Gastroesophageal sphincter (tissue), 4 donors: ENCODE results near the gene IKZF4. TPM values are rescaled to one million over a fixed set of nuclear protein-coding genes. Genes with fewer than 3 reads are reported as not detected.
A peak's percentile ranks its signal among the peaks of the same experiment; 100 is the strongest.

Experiments used
- ATAC-seq: fragments of 150-250 bp; one replicate; pipeline ENCODE4 v1.9.1; 2016; ENCODE audit warnings: mild to moderate bottlenecking, moderate library complexity
- H3K27ac ChIP-seq, 4 donors: fragments of 200-600 bp; sonication (generic) in 3 of 4; 1 replicate in 3 of 4; 2 replicates in 1 of 4; pipeline ENCODE4 v1.5.1; 2016 to 2019
- H3K27me3 ChIP-seq: fragments of 200-600 bp; sonication (generic); one replicate; pipeline ENCODE4 v1.5.1; 2019
- H3K36me3 ChIP-seq, 2 donors: fragments of 200-600 bp; sonication (generic); one replicate each; pipeline ENCODE4 v1.5.1; 2019; ENCODE audit warnings: control low read depth in 1 of 2
- H3K4me1 ChIP-seq, 3 donors: fragments of 200-600 bp; sonication (generic); 1 replicate in 2 of 3; 2 replicates in 1 of 3; pipeline ENCODE4 v1.5.1; 2016 to 2019; ENCODE audit warnings: control low read depth in 2 of 3
- H3K4me3 ChIP-seq, 2 donors: fragments of 200-600 bp; sonication (generic); one replicate each; pipeline ENCODE4 v1.5.1; 2019; ENCODE audit warnings: mild to moderate bottlenecking in 1 of 2, moderate library complexity in 1 of 2
- H3K9me3 ChIP-seq, 3 donors: fragments of 200-600 bp; sonication (generic); one replicate each; pipeline ENCODE4 v1.5.1; 2017 to 2019; ENCODE audit warnings: control low read depth in 2 of 3
- EP300 ChIP-seq: sonication (generic); formaldehyde crosslinking; IDR thresholded peaks from one replicate; pipeline ENCODE4 v1.6.1; 2017; ENCODE audit warnings: antibody characterized with exemption, mild to moderate bottlenecking
- POLR2A ChIP-seq, 2 donors: fragments of 450-650 bp; IDR thresholded peaks; one replicate each; pipeline ENCODE4 v1.6.1; 2017; ENCODE audit warnings: antibody characterized with exemption in 2 of 2, mild to moderate bottlenecking in 2 of 2, moderate library complexity in 1 of 2
- POLR2AphosphoS5 ChIP-seq: sonication (generic); formaldehyde crosslinking; IDR thresholded peaks from one replicate; pipeline ENCODE4 v1.6.1; 2017; ENCODE audit warnings: antibody characterized with exemption
- WGBS, 2 donors: methylation state at CpG; one replicate each; pipeline ENCODE4 v1.1.5; 2018; ENCODE audit warnings: low coverage in 1 of 2; 5-methylcytosine and 5-hydroxymethylcytosine counted together
- total RNA-seq, 4 donors: library from RNA; depleted of rRNA; stranded (reverse); fragments of >200 nt; gene quantifications; one replicate each; pipeline ENCODE4 v1.1.0, GENCODE V29; 2016
- TF ChIP-seq, protein P1 (sequence below), 4 experiments: fragments of 200-600 bp in 2 of 4; fragments of 450-650 bp in 2 of 4; sonication (generic) in 1 of 4; IDR thresholded peaks; one replicate each; pipeline ENCODE4 v1.5.1; 2017 to 2019; ENCODE audit warnings: antibody characterized with exemption in 4 of 4, mild to moderate bottlenecking in 2 of 4, moderate library complexity in 2 of 4

IKZF4 gene
- total RNA-seq, 4 donors from 2014 or later, result 5.1 to 7.3 (median 6.5) TPM

DNA sequence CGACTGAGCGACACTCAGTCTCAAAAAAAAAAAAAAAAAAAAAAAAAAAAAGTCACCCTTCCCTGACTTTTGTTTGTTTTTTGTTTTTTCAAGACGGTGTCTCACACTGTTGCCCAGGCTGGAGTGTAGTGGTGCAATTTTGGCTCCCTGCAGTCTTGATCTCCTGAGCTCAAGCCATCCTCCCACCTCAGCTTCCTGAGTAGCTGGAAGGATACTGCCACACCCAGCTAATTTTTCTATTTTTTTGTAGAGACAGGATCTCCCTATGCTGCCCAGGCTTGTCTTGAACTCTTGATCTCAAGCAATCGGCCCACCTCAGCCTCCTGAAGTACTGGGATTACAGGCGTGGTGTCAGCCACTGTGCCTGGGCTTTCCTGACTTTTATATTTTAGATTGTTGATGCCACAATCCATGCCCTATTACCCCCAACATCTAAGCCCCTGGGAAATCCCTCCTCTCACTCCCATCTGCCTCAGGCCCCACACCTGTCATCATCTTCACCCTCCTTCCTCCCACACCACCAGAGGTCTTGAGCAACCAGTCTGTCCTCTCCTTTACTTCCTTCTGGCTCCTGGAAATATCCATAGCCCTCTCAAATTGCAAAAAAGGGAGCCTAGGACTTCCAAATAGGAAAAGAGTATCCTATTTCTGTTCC is 7.8 kb downstream of the IKZF4 start:
- Histone ChIP-seq H3K27ac (no peak overlapping the region), H3K27me3 (no peaks in the 10 kb centered on the region), H3K9me3 (no peaks in the 10 kb centered on the region), H3K36me3 (peaks cover 0 to 78% of the 10 kb centered on the region in 2 donors), H3K4me1 (peaks cover 0 to 10% (median 0%) of the 10 kb centered on the region in 3 donors), H3K4me3 (no peak overlapping the region)
- TF ChIP-seq, protein P1, sequence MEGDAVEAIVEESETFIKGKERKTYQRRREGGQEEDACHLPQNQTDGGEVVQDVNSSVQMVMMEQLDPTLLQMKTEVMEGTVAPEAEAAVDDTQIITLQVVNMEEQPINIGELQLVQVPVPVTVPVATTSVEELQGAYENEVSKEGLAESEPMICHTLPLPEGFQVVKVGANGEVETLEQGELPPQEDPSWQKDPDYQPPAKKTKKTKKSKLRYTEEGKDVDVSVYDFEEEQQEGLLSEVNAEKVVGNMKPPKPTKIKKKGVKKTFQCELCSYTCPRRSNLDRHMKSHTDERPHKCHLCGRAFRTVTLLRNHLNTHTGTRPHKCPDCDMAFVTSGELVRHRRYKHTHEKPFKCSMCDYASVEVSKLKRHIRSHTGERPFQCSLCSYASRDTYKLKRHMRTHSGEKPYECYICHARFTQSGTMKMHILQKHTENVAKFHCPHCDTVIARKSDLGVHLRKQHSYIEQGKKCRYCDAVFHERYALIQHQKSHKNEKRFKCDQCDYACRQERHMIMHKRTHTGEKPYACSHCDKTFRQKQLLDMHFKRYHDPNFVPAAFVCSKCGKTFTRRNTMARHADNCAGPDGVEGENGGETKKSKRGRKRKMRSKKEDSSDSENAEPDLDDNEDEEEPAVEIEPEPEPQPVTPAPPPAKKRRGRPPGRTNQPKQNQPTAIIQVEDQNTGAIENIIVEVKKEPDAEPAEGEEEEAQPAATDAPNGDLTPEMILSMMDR (IDR thresholded peaks at IDR 0.05), result no peak
- TF ChIP-seq POLR2A (IDR thresholded peaks at IDR 0.05) (no peak), EP300 (no peak), POLR2AphosphoS5 (no peak)
- no peak for ATAC-seq
- 29 to 78% methylated on average over 1 to 4 of the region's 5 CpGs for WGBS, 2 donors

DNA sequence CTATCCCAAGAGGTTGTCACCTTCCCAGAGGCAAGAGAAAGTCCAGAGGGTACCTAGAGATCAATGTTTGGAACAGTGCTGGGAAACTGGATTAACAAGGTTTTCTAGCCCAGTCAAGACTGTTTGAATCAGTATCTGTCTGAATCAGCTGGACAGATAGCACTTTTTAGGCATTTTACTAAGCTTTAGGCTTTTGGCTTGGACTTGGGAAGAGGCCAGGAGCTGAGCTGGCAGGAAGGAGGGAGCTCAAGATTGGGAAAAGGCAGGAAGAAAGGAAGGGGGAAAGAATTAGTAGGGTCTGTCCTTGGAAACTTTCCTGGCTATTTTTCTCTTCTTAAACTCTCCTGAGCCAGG is 8.3 kb downstream of the IKZF4 start:
- no peaks in the 10 kb centered on the region for H3K27me3 ChIP-seq
- H3K4me3 ChIP-seq, result no peak overlapping the region
- no peaks in the 10 kb centered on the region for H3K9me3 ChIP-seq
- no peak for ATAC-seq
- TF ChIP-seq POLR2A (IDR thresholded peaks at IDR 0.05) (no peak), EP300 (no peak), POLR2AphosphoS5 (no peak)
- TF ChIP-seq, protein P1 (IDR thresholded peaks at IDR 0.05), result no peak
- peaks cover 0 to 83% of the 10 kb centered on the region in 2 donors for H3K36me3 ChIP-seq
- H3K4me1 ChIP-seq, result peaks cover 0 to 9% (median 0%) of the 10 kb centered on the region in 3 donors
- no peak overlapping the region for H3K27ac ChIP-seq

DNA sequence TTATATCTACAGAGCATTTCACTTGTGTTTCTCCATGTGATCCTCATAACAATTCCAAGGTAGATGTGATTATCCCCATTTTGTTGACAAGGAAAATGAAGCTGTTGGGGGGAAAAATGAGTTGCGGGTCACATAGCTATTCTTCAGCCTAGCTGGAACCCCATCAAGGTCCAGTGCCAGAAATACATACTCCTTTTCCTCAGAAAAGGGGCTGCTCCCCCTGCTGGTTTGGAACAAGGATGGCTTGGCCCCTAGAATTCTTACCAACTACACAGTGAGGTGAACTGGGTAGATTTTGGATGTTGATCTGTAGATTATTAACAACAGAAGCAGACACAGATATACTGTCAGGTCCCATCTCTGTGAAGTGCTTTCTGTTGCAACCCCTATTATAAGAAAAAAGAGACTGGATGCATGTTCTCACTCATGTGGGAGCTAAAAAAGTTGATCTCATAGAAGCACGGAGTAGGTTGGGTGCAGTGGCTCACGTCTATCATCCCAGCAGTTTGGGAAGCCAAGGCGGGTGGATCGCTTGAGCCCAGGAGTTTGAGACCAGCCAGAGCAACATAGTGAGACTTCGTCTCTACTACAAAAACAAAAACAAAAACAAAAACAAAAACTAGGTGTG is 8.9 kb downstream of the IKZF4 start:
- no peak for TF ChIP-seq POLR2A (IDR thresholded peaks at IDR 0.05)
- TF ChIP-seq, protein P1 (IDR thresholded peaks at IDR 0.05), result peak in 3 of 4 experiments; percentile 53 to 70 (median 55)
- peak; percentile 31 for TF ChIP-seq POLR2AphosphoS5

DNA sequence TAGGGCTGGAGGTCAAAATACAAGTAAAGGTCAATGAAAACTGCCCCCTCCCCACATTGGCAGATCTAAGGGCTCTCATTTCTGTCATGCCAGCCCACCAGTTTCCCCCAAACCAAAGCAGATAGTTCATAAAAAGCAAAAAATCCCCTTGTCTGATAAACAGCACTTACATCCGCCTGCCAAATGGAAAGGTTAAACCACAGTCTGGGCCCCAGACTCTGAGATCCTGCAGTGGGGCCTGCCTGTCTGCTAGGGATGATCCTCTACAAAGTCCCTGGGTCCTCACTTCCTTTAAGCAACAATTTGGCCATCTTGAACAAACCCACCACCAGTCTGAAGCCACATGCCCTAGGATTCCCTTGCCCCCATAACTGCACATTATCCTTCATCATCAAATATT is 11.1 kb downstream of the IKZF4 start:
- Histone ChIP-seq H3K36me3 (peaks cover 0 to 86% of the 10 kb centered on the region in 2 donors), H3K4me1 (peaks cover 0 to 9% (median 0%) of the 10 kb centered on the region in 3 donors), H3K4me3 (no peak overlapping the region), H3K27ac (no peak overlapping the region), H3K27me3 (no peaks in the 10 kb centered on the region), H3K9me3 (no peaks in the 10 kb centered on the region)
- no peak for ATAC-seq
- 80 to 100% methylated on average over 1 of the region's 1 CpG for WGBS, 2 donors
- TF ChIP-seq, protein P1 (IDR thresholded peaks at IDR 0.05), result no peak
- TF ChIP-seq EP300, result no peak
- TF ChIP-seq POLR2A (IDR thresholded peaks at IDR 0.05), result no peak
- TF ChIP-seq POLR2AphosphoS5, result no peak

More for the DNA sequence above, 8.9 kb downstream of the IKZF4 start:
- peak; percentile 65 for ATAC-seq
- no peak overlapping the region for H3K27ac ChIP-seq
- H3K27me3 ChIP-seq, result no peaks in the 10 kb centered on the region
- no peaks in the 10 kb centered on the region for H3K9me3 ChIP-seq
- peaks cover 0 to 9% (median 0%) of the 10 kb centered on the region in 3 donors for H3K4me1 ChIP-seq
- peaks cover 0 to 86% of the 10 kb centered on the region in 2 donors for H3K36me3 ChIP-seq
- no peak overlapping the region for H3K4me3 ChIP-seq
- 48 to 78% methylated on average over 2 to 5 of the region's 6 CpGs for WGBS, 2 donors
